Fibroblast of pulmonary artery (primary cell): ENCODE results near the gene ACTG1.

ENCODE experiments used
- DNase-seq: peaks from one replicate; pipeline ENCODE4 v3.0.0-alpha.2; 2010; ENCODE audit warnings: low read depth
- H3K4me3 ChIP-seq: replicated peaks from 2 replicates; pipeline ENCODE4 v1.5.1; 2011; ENCODE audit warnings: low read depth, mild to moderate bottlenecking, control low read depth, low read length, moderate library complexity
- TF ChIP-seq, protein P1 (sequence below): IDR thresholded peaks from 2 replicates; pipeline ENCODE4 v1.5.1; 2011; ENCODE audit warnings: mild to moderate bottlenecking, control low read depth, low read length, inconsistent platforms; ENCODE audit errors: missing control alignments

ACTG1 gene

DNA sequence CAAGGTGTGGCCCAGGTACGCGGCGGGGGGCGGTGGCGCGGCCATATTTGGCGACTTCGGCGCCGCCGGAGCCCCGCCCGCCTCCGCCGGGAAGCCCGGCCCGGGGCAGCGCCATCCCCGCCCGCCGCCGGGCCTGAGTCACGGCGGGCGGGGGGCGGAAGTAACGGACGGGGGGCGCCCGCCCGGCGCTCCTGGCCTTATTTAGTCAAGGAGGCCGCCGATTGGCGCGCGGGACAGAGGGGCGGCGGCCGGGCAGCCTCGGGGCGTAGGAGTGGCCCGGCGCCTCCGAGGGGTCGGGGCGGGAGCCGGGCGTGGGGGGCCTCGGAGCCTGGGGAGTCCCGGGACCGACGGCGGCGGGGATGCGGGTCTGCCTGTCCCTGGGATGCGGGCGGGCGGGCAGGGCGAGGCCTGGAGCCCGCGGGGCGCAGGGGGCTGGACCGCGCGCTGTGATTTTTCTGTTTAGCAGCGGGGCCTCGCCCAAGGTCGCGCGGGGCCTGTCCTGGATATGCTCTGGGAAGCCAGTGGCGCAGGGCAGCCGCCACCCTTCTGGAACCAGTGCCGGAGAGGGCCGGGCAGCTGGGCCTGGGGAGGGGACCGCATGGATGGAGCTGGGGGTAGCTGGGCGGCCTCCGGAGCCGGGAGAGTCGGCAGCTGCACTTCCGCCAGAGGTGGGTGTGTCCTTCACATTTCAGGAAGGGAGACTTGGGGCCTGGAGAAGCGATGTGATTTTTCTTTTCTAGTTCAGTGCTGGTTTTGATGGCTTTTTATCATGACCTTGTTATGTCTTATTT lies 2.3 kb upstream of the ACTG1 start:
- DNase-seq = peak; percentile 83
- H3K4me3 ChIP-seq = peak overlapping the region; percentile 76

DNA sequence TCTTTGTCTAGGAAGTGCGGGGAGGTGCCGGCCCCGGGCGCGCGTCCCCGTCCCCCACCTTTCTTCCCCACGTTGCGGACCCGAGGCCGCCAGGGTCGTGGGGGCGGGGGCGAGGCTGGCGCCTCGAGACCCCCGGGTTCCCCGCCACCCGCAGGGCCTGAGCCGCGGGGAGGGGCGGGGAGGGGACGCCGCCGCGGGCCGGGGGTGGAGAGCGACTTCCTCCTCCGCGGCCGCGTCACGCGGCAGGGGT lies 1.8 kb upstream of the ACTG1 start:
- TF ChIP-seq, protein P1, sequence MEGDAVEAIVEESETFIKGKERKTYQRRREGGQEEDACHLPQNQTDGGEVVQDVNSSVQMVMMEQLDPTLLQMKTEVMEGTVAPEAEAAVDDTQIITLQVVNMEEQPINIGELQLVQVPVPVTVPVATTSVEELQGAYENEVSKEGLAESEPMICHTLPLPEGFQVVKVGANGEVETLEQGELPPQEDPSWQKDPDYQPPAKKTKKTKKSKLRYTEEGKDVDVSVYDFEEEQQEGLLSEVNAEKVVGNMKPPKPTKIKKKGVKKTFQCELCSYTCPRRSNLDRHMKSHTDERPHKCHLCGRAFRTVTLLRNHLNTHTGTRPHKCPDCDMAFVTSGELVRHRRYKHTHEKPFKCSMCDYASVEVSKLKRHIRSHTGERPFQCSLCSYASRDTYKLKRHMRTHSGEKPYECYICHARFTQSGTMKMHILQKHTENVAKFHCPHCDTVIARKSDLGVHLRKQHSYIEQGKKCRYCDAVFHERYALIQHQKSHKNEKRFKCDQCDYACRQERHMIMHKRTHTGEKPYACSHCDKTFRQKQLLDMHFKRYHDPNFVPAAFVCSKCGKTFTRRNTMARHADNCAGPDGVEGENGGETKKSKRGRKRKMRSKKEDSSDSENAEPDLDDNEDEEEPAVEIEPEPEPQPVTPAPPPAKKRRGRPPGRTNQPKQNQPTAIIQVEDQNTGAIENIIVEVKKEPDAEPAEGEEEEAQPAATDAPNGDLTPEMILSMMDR = no peak
- no peak for DNase-seq
- H3K4me3 ChIP-seq = peak overlapping the region; percentile 76

More for the DNA sequence above, 2.3 kb upstream of the ACTG1 start:
- TF ChIP-seq, protein P1 = no peak

DNA sequence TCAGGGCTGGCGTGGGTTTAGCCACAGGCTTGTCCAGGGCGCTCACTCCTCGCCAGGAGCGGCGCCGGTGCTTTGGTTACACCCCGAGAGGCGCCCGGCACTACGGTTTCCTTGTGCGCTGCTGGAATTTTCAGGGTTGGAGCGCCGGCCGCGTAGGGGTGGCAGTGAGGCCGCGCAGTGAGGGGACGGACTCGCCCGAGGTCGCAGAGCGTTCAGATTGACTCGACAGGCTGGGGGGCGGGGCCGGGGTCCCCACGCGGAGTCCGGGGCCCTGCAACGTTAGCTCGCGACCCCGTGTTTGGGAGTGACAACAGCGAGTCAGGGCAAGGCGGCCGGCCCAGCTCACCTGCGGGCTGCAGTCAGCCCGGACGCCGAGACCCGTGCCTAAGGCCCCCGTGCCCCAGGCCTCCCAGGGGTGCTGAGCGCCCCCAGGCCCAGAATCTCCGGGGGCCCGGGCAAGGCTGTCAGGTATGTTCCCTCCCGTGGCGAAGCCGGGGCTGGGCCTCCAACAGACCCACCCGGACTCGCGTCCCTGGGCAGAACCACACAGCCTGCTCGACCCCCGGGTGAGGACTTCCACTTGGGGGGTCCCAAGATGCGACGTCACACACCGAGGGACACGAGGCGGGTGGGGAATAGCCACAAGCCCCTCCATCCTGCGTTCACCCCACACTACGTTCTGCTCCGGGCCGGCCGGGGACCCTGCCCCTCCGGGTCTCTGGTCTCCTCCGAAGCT lies 1.3 kb upstream of the ACTG1 start:
- TF ChIP-seq, protein P1 = no peak
- peak; percentile 75 for DNase-seq
- H3K4me3 ChIP-seq = peak overlapping the region; percentile 76

DNA sequence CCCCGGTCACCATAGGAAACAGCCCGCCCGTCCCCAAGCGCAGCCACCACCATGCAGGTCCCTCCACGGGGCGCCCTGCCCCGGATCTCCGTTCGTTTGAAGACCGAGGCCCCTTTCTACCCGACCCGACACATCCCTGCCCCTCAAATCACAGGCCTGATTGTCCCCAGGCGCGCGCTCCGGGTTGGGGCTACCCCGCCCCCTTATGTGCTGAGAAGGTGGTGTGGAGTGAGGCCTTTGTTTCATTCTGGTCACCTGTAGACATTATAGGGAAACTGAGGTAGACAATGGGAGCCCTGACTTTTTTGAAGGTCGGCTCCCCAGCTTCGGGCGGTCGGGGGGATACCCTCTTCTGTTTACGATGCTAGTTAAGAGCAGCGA lies 763 bp upstream of the ACTG1 start:
- TF ChIP-seq, protein P1 = no peak
- DNase-seq = peak; percentile 57
- H3K4me3 ChIP-seq = peak overlapping the region; percentile 76

DNA sequence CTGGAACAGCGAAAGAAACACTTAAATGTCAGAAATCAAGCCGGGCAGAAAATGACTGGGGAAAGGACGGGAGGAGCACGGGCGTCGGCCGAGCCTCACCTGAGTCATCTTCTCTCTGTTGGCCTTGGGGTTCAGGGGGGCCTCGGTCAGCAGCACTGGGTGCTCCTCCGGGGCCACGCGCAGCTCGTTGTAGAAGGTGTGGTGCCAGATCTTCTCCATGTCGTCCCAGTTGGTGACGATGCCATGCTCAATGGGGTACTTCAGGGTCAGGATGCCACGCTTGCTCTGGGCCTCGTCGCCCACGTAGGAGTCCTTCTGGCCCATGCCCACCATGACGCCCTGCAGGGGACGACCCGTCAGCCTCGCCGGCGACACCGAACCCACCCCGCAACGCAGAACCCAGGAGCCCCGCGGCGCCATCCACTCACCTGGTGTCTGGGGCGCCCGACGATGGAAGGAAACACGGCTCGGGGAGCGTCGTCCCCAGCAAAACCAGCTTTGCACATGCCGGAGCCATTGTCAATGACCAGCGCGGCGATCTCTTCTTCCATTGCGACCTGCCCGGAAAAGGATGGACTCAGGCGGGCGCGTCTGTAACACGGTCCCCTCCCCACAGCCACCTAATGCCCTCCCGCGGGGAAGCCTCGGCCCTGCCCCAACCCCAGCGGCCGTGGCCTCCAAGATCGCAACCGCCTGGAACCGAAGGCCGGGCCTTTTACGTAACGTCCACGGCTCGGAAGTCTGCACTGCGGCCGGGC lies 616 bp downstream of the ACTG1 start:
- DNase-seq = peak; percentile 20
- TF ChIP-seq, protein P1 = no peak
- H3K4me3 ChIP-seq = peak overlapping the region; percentile 95

DNA sequence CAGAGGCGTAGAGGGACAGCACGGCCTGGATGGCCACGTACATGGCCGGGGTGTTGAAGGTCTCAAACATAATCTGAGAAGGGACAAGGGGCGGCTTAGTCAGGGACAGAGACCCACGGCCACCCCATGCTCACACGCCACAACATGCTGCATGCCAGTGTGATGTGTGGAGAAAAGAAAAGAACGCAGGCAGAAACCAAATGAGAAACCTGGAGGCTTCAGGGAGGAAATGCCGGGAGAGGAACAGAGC lies 1.1 kb downstream of the ACTG1 start:
- DNase-seq = peak; percentile 50
- peak overlapping the region; percentile 95 for H3K4me3 ChIP-seq
- TF ChIP-seq, protein P1 = no peak
